SK-N-SH (cell line): ENCODE results near the gene PAQR6. TPM values are rescaled to one million over a fixed set of nuclear protein-coding genes. Genes with fewer than 3 reads are reported as not detected.

Source experiments
- CTCF ChIA-PET: fragments of 300-600, 350-600 bp; formaldehyde crosslinking; extraction: SDS; loops from one replicate; lab custom pipeline; 2021; lab: Yijun Ruan, JAX
- POLR2A ChIA-PET: fragments of 350-600 bp; sonication (Branson Sonifier 250); formaldehyde crosslinking; extraction: SDS; loops from one replicate; lab custom pipeline; 2020; ENCODE audit warnings: antibody characterized with exemption, inconsistent platforms; lab: Yijun Ruan, JAX
- DNase-seq: peaks from one replicate; pipeline ENCODE4 v3.0.0; 2012
- H2AFZ ChIP-seq: fragments of 200-600 bp; sonication (generic); 2 replicates; pipeline ENCODE4 v1.8.1; 2016; ENCODE audit warnings: antibody characterized with exemption, mild to moderate bottlenecking, low read depth
- H3F3A ChIP-seq: fragments of 200-600 bp; sonication (generic); replicated peaks from 2 replicates; pipeline ENCODE3; 2016; ENCODE audit warnings: antibody characterized with exemption, mild to moderate bottlenecking; ENCODE audit not compliant: insufficient read depth
- H3K27ac ChIP-seq, 2 experiments: fragments of 200-500 bp in 1 of 2; fragments of 200-600 bp in 1 of 2; sonication (Bioruptor generic) in 1 of 2; sonication (generic), shearing (Covaris generic) in 1 of 2; 2 replicates each; pipeline versions ENCODE4 v1.5.1 to v1.6.1; 2014 to 2016; ENCODE audit warnings: low read depth in 2 of 2, inconsistent platforms in 1 of 2, low read length in 1 of 2, mild to moderate bottlenecking in 1 of 2, mixed read lengths in 1 of 2
- H3K27me3 ChIP-seq: fragments of 200-600 bp; sonication (generic), shearing (Covaris generic); 2 replicates; pipeline ENCODE4 v1.6.1; 2016; ENCODE audit warnings: mixed run types; ENCODE audit not compliant: insufficient read depth
- H3K36me3 ChIP-seq, 2 experiments: fragments of 200-500 bp in 1 of 2; fragments of 200-600 bp in 1 of 2; sonication (Bioruptor generic) in 1 of 2; sonication (generic) in 1 of 2; replicated peaks in 1 of 2; 2 replicates each; pipeline versions ENCODE3 to v1.5.1; 2014 to 2016; ENCODE audit warnings: low read length in 1 of 2, mild to moderate bottlenecking in 1 of 2; ENCODE audit not compliant: insufficient read depth in 2 of 2, control insufficient read depth in 1 of 2
- H3K4me1 ChIP-seq, 2 experiments: fragments of 200-500 bp in 1 of 2; fragments of 200-600 bp in 1 of 2; sonication (Bioruptor generic) in 1 of 2; sonication (generic), shearing (Covaris generic) in 1 of 2; 2 replicates each; pipeline versions ENCODE4 v1.5.1 to v1.6.1; 2014 to 2016; ENCODE audit warnings: low read depth in 1 of 2, low read length in 1 of 2, mixed run types in 1 of 2; ENCODE audit not compliant: insufficient read depth in 2 of 2, control insufficient read depth in 1 of 2
- H3K4me2 ChIP-seq: fragments of 200-600 bp; sonication (generic), shearing (Covaris generic); 2 replicates; pipeline ENCODE4 v1.6.1; 2017; ENCODE audit warnings: mixed run types
- H3K4me3 ChIP-seq, 2 experiments: fragments of 200-500 bp in 1 of 2; fragments of 200-600 bp in 1 of 2; sonication (Bioruptor generic) in 1 of 2; sonication (generic), shearing (Covaris generic) in 1 of 2; 2 replicates each; pipeline versions ENCODE4 v1.5.1 to v1.8.1; 2014 to 2016; ENCODE audit warnings: low read depth in 2 of 2, inconsistent platforms in 1 of 2, low read length in 1 of 2, mild to moderate bottlenecking in 1 of 2, mixed read lengths in 1 of 2, moderate library complexity in 1 of 2
- H3K79me2 ChIP-seq: fragments of 200-600 bp; sonication (generic); 2 replicates; pipeline ENCODE4 v1.8.1; 2017; ENCODE audit warnings: mild to moderate bottlenecking; ENCODE audit not compliant: insufficient read depth
- H3K9ac ChIP-seq: fragments of 200-600 bp; sonication (generic); 2 replicates; pipeline ENCODE4 v1.6.1; 2017; ENCODE audit warnings: mixed run types
- H3K9me2 ChIP-seq: fragments of 200-600 bp; sonication (generic); 2 replicates; pipeline ENCODE4 v1.6.1; 2017; ENCODE audit warnings: mixed run types
- H3K9me3 ChIP-seq: fragments of 200-600 bp; sonication (generic); 2 replicates; pipeline ENCODE4 v1.6.1; 2017; ENCODE audit warnings: mixed run types, mild to moderate bottlenecking, moderate library complexity
- H4K20me1 ChIP-seq: fragments of 200-600 bp; sonication (generic); 2 replicates; pipeline ENCODE4 v1.6.1; 2017; ENCODE audit warnings: mild to moderate bottlenecking, mixed run types; ENCODE audit not compliant: insufficient read depth
- ELF1 ChIP-seq: IDR thresholded peaks from 2 replicates; pipeline ENCODE4 v1.4.0; 2012
- FOSL2 ChIP-seq: IDR thresholded peaks from 2 replicates; pipeline ENCODE4 v1.4.0; 2012; ENCODE audit warnings: low read depth, mild to moderate bottlenecking, moderate library complexity, borderline replicate concordance
- FOXJ3 ChIP-seq: sonication (generic); formaldehyde crosslinking; IDR thresholded peaks from 2 replicates; pipeline ENCODE4 v1.5.1; 2020; ENCODE audit warnings: mild to moderate bottlenecking, missing genetic modification reagents
- FOXM1 ChIP-seq: IDR thresholded peaks from 2 replicates; pipeline ENCODE4 v1.4.0; 2012; ENCODE audit warnings: low read depth, mild to moderate bottlenecking
- GABPA ChIP-seq: IDR thresholded peaks from 2 replicates; pipeline ENCODE4 v1.4.0; 2012; ENCODE audit warnings: low read depth, mild to moderate bottlenecking
- GATA2 ChIP-seq: sonication (generic); formaldehyde crosslinking; IDR thresholded peaks from 2 replicates; pipeline ENCODE4 v1.5.0; 2020; ENCODE audit warnings: mild to moderate bottlenecking, missing genetic modification reagents
- JUND ChIP-seq: IDR thresholded peaks from 2 replicates; pipeline ENCODE4 v1.4.0; 2012
- MXI1 ChIP-seq: IDR thresholded peaks from 2 replicates; pipeline ENCODE4 v1.6.1; 2012; ENCODE audit warnings: mild to moderate bottlenecking, low read depth, low read length, improper control_type of control experiment
- NRF1 ChIP-seq: IDR thresholded peaks from 2 replicates; pipeline ENCODE4 v1.6.1; 2012; ENCODE audit warnings: low read depth, mild to moderate bottlenecking, low read length
- POLR2AphosphoS5 ChIP-seq: IDR thresholded peaks from 2 replicates; pipeline ENCODE4 v1.6.1; 2012; ENCODE audit warnings: low read depth, low read length
- RAD21 ChIP-seq: IDR thresholded peaks from 2 replicates; pipeline ENCODE4 v1.6.1; 2012; ENCODE audit warnings: mild to moderate bottlenecking, low read length
- RFX5 ChIP-seq: IDR thresholded peaks from 2 replicates; pipeline ENCODE4 v1.6.1; 2012; ENCODE audit warnings: mild to moderate bottlenecking, improper control_type of control experiment, low read length
- RXRA ChIP-seq: IDR thresholded peaks from 2 replicates; pipeline ENCODE4 v1.4.0; 2012; ENCODE audit warnings: low read depth, mild to moderate bottlenecking, borderline replicate concordance
- SMC3 ChIP-seq: IDR thresholded peaks from 2 replicates; pipeline ENCODE4 v1.6.1; 2012; ENCODE audit warnings: low read depth, low read length, improper control_type of control experiment
- TEAD4 ChIP-seq: IDR thresholded peaks from 2 replicates; pipeline ENCODE4 v1.4.0; 2012; ENCODE audit warnings: mild to moderate bottlenecking, borderline replicate concordance; ENCODE audit not compliant: insufficient read depth
- YY1 ChIP-seq: IDR thresholded peaks from 2 replicates; pipeline ENCODE4 v1.4.0; 2012; ENCODE audit warnings: low read depth, mild to moderate bottlenecking
- WGBS: methylation state at CpG from one replicate; pipeline ENCODE4 v1.1.6; 2017; ENCODE audit warnings: low lambda C conversion rate; 5-methylcytosine and 5-hydroxymethylcytosine counted together
- polyA plus RNA-seq, 3 experiments: library from polyadenylated mRNA; depleted of rRNA; stranded (reverse); fragments of >200 nt; gene quantifications; 2 replicates each; pipeline ENCODE4 v1.2.3, GENCODE V29; 2012
- TF ChIP-seq, protein P1 (sequence below): IDR thresholded peaks from 2 replicates; pipeline ENCODE4 v1.4.0; 2012; ENCODE audit warnings: low read depth, borderline replicate concordance
- TF ChIP-seq, protein P2 (sequence below): IDR thresholded peaks from 2 replicates; pipeline ENCODE4; 2012

Gene PAQR6
- polyA plus RNA-seq, 1 of the 3 experiments (the other 2 are of a cell fraction): 2.4 TPM

- Histone ChIP-seq H3K79me2 (peaks cover 7% of the 10 kb centered on the region; the same call in 1 of the 2 replicates), H3K36me3 (peaks cover 68% of the 10 kb centered on the region in 2 experiments), H3K4me3 (no peak overlapping the region), H4K20me1 (peaks cover 2% of the 10 kb centered on the region; the same call in 1 of the 2 replicates), H3F3A (peaks cover 9% of the 10 kb centered on the region), H3K27me3 (no peaks in the 10 kb centered on the region), H2AFZ (no peak overlapping the region), H3K9me2 (no peaks in the 10 kb centered on the region), H3K4me1 (peaks cover 4 to 41% of the 10 kb centered on the region in 2 experiments; a peak in 3 of 4 replicates), H3K9ac (no peak overlapping the region), H3K4me2 (no peak overlapping the region), H3K9me3 (no peaks in the 10 kb centered on the region), H3K27ac (peak overlapping the region in 1 of 2 experiments; percentile 82; a peak in 2 of 4 replicates)
- peak; percentile 44 for DNase-seq
- POLR2A ChIA-PET: interaction anchor here (1.0 kb wide), 2 partner anchors 14 to 19 kb away, joined by 3 read pairs; no protein-coding TSS in a partner anchor
- CTCF ChIA-PET: interaction anchor here (0.5 to 2.4 kb wide), 13 partner anchors 11 to 129 kb away, joined by 3 to 11 read pairs (median 4); partner anchors contain the start of genes PAQR6 and SMG5
- no peak for TF ChIP-seq TEAD4
- no peak for TF ChIP-seq SMC3
- TF ChIP-seq, protein P1, sequence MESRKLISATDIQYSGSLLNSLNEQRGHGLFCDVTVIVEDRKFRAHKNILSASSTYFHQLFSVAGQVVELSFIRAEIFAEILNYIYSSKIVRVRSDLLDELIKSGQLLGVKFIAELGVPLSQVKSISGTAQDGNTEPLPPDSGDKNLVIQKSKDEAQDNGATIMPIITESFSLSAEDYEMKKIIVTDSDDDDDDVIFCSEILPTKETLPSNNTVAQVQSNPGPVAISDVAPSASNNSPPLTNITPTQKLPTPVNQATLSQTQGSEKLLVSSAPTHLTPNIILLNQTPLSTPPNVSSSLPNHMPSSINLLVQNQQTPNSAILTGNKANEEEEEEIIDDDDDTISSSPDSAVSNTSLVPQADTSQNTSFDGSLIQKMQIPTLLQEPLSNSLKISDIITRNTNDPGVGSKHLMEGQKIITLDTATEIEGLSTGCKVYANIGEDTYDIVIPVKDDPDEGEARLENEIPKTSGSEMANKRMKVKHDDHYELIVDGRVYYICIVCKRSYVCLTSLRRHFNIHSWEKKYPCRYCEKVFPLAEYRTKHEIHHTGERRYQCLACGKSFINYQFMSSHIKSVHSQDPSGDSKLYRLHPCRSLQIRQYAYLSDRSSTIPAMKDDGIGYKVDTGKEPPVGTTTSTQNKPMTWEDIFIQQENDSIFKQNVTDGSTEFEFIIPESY: no peak
- TF ChIP-seq YY1: no peak
- TF ChIP-seq ELF1: no peak
- TF ChIP-seq FOXJ3: no peak
- no peak for TF ChIP-seq GATA2 (CRISPR knock-in tag)
- TF ChIP-seq GABPA: no peak
- no peak for TF ChIP-seq RFX5
- TF ChIP-seq, protein P2, sequence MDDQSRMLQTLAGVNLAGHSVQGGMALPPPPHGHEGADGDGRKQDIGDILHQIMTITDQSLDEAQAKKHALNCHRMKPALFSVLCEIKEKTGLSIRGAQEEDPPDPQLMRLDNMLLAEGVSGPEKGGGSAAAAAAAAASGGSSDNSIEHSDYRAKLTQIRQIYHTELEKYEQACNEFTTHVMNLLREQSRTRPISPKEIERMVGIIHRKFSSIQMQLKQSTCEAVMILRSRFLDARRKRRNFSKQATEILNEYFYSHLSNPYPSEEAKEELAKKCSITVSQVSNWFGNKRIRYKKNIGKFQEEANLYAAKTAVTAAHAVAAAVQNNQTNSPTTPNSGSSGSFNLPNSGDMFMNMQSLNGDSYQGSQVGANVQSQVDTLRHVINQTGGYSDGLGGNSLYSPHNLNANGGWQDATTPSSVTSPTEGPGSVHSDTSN: no peak
- no peak for TF ChIP-seq RXRA
- TF ChIP-seq NRF1: no peak
- no peak for TF ChIP-seq MXI1
- no peak for TF ChIP-seq POLR2AphosphoS5
- no peak for TF ChIP-seq FOXM1
- no peak for TF ChIP-seq JUND
- TF ChIP-seq FOSL2: no peak
- 53% methylated on average over 2 of the region's 2 CpGs for WGBS
Measured at GRCh38 chr1:156257711-156258110, 9.9 kb upstream of the PAQR6 start.

DNA sequence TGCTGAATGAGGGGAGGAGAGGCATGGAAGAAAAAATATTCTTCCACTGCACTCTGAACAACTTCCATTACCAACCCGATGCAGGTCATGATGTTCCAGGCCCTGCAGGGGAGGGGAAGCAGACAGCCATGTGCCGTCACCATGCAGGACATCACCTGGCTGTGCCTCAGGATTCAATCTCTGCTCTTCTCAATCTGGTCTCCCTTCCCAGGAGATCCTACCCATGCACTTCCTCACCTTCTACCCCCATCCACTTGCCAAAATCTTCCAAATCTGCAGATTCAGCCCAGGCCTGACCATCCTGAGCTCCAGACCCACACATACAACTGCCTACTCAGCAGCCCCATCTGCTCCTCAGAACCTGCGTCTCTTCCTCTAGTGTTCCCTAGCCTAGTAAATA is 5.8 kb upstream of the PAQR6 start:
- H3K27ac ChIP-seq: peak overlapping the region in 1 of 2 experiments; percentile 99; a peak in 2 of 4 replicates
- H3K4me3 ChIP-seq: no peak overlapping the region
- no peaks in the 10 kb centered on the region for H3K27me3 ChIP-seq
- H3K9ac ChIP-seq: no peak overlapping the region
- H3K9me3 ChIP-seq: no peaks in the 10 kb centered on the region
- H4K20me1 ChIP-seq: no peaks in the 10 kb centered on the region
- H3F3A ChIP-seq: peaks cover 13% of the 10 kb centered on the region
- no peaks in the 10 kb centered on the region for H3K79me2 ChIP-seq
- POLR2A ChIA-PET: no interaction called here
- H3K4me2 ChIP-seq: no peak overlapping the region
- TF ChIP-seq RAD21: no peak
- no peak overlapping the region for H2AFZ ChIP-seq
- peaks cover 13 to 70% of the 10 kb centered on the region in 2 experiments; a peak in 3 of 4 replicates for H3K4me1 ChIP-seq
- WGBS: 88% methylated on average over 3 of the region's 3 CpGs
- CTCF ChIA-PET: interaction anchor here (0.6 to 0.9 kb wide), 2 partner anchors 28 to 657 kb away, joined by 3 read pairs; no protein-coding TSS in a partner anchor
- H3K36me3 ChIP-seq: peaks cover 37 to 78% of the 10 kb centered on the region in 2 experiments
- no peaks in the 10 kb centered on the region for H3K9me2 ChIP-seq
- no peak for DNase-seq
